Esophagus muscularis mucosa (tissue), 4 donors: ENCODE measurements around the gene BTD. TPM values are rescaled to one million over a fixed set of nuclear protein-coding genes. Genes with fewer than 3 reads are reported as not detected.
A peak's percentile ranks its signal among the peaks of the same experiment; 100 is the strongest.

Experiments
- DNase-seq: peaks from one replicate; pipeline ENCODE4 v3.0.0-alpha.2; 2017; ENCODE audit errors: extremely low spot score
- H3K27ac ChIP-seq, 4 donors: fragments of 200-600 bp; sonication (generic); replicated peaks in 1 of 4; 1 replicate in 3 of 4; 2 replicates in 1 of 4; pipeline ENCODE4 v1.5.1; 2016 to 2019; ENCODE audit warnings: mild to moderate bottlenecking in 1 of 4
- H3K27me3 ChIP-seq, 4 donors: fragments of 200-600 bp; sonication (generic); one replicate each; pipeline versions ENCODE4 v1.5.1 to v1.6.0; 2016 to 2019
- H3K36me3 ChIP-seq, 4 donors: fragments of 200-600 bp; sonication (generic); one replicate each; pipeline ENCODE4 v1.5.1; 2016 to 2019
- H3K4me1 ChIP-seq, 4 donors: fragments of 200-600 bp; sonication (generic); one replicate each; pipeline ENCODE4 v1.5.1; 2016 to 2019
- H3K4me3 ChIP-seq, 4 donors: fragments of 200-600 bp; sonication (generic); 1 replicate in 2 of 4; 2 replicates in 2 of 4; pipeline ENCODE4 v1.5.1; 2016 to 2019; ENCODE audit warnings: mild to moderate bottlenecking in 4 of 4, moderate library complexity in 1 of 4
- H3K9me3 ChIP-seq, 4 donors: fragments of 200-600 bp; sonication (generic); 1 replicate in 3 of 4; 2 replicates in 1 of 4; pipeline ENCODE4 v1.5.1; 2016 to 2019
- CTCF ChIP-seq, 3 experiments: fragments of 200-600 bp in 2 of 3; fragments of 450-650 bp in 1 of 3; sonication (generic) in 2 of 3; IDR thresholded peaks; one replicate each; pipeline ENCODE4 v1.5.1; 2017 to 2019; ENCODE audit warnings: antibody characterized with exemption in 3 of 3, mild to moderate bottlenecking in 2 of 3, moderate library complexity in 1 of 3
- EP300 ChIP-seq: sonication (generic); formaldehyde crosslinking; IDR thresholded peaks from one replicate; pipeline ENCODE4 v1.6.1; 2017; ENCODE audit warnings: antibody characterized with exemption
- POLR2A ChIP-seq: fragments of 450-650 bp; IDR thresholded peaks from one replicate; pipeline ENCODE4 v1.6.1; 2017; ENCODE audit warnings: antibody characterized with exemption, moderate library complexity, mild to moderate bottlenecking, low read depth
- POLR2AphosphoS5 ChIP-seq, 2 donors: sonication (generic); formaldehyde crosslinking; IDR thresholded peaks; one replicate each; pipeline ENCODE4 v1.6.1; 2017; ENCODE audit warnings: antibody characterized with exemption in 2 of 2
- WGBS: methylation state at CpG from one replicate; pipeline ENCODE4 v1.1.5; 2018; 5-methylcytosine and 5-hydroxymethylcytosine counted together
- intact Hi-C: fragments of 100-400 bp; cut with DNase I; formaldehyde crosslinking; loops from one replicate; pipeline ENCODE4 v1.15.1; 2023
- total RNA-seq, 4 donors: library from RNA; depleted of rRNA; stranded (reverse); fragments of >200 nt; gene quantifications; one replicate each; pipeline versions ENCODE4 v1.1.0 to v1.2.1, GENCODE V29; 2016

The BTD gene
- total RNA-seq, 4 donors from 2014 or later, result 38.5 to 65.2 (median 41.6) TPM

- 90% methylated on average over 2 of the region's 2 CpGs for WGBS
- no peak for DNase-seq
- H3K4me3 ChIP-seq, result no peak overlapping the region
- no peaks in the 10 kb centered on the region for H3K27me3 ChIP-seq
- TF ChIP-seq POLR2A (no peak), EP300 (no peak), CTCF (IDR thresholded peaks at IDR 0.05) (no peak), POLR2AphosphoS5 (IDR thresholded peaks at IDR 0.05) (no peak)
- H3K9me3 ChIP-seq, result no peaks in the 10 kb centered on the region
- peak overlapping the region in 3 of 4 donors; percentile 13 to 50 (median 30) for H3K27ac ChIP-seq
- peaks cover 16 to 72% (median 59%) of the 10 kb centered on the region in 4 donors for H3K4me1 ChIP-seq
- H3K36me3 ChIP-seq, result no peaks in the 10 kb centered on the region
- intact Hi-C loops, result no loop called here
These were observed 4.9 kb downstream of the BTD start for GRCh38 chr3:15606434-15606891.

- H3K27ac ChIP-seq, result peak overlapping the region; percentile 62 to 79 (median 77)
- no peak overlapping the region for H3K4me3 ChIP-seq
- DNase-seq, result no peak
- peaks cover 8 to 83% (median 73%) of the 10 kb centered on the region in 4 donors for H3K4me1 ChIP-seq
- no peaks in the 10 kb centered on the region for H3K9me3 ChIP-seq
- H3K27me3 ChIP-seq, result no peaks in the 10 kb centered on the region
- intact Hi-C loops, result no loop called here
- WGBS, result 80% methylated on average over 4 of the region's 4 CpGs
- no peaks in the 10 kb centered on the region for H3K36me3 ChIP-seq
- no peak for TF ChIP-seq EP300
- peak; percentile 20 to 72 for TF ChIP-seq POLR2AphosphoS5 (IDR thresholded peaks at IDR 0.05)
These were observed 8.7 kb downstream of the BTD start for GRCh38 chr3:15610082-15610759.

- no peaks in the 10 kb centered on the region for H3K9me3 ChIP-seq
- WGBS, result 92% methylated on average over 3 of the region's 3 CpGs
- no peak for DNase-seq
- peak overlapping the region; percentile 62 to 79 (median 77) for H3K27ac ChIP-seq
- TF ChIP-seq POLR2A (no peak), POLR2AphosphoS5 (IDR thresholded peaks at IDR 0.05) (peak in 1 of 2 donors; percentile 13)
- peaks cover 8 to 87% (median 71%) of the 10 kb centered on the region in 4 donors for H3K4me1 ChIP-seq
- no peaks in the 10 kb centered on the region for H3K36me3 ChIP-seq
- intact Hi-C loops, result no loop called here
- H3K4me3 ChIP-seq, result no peak overlapping the region
- H3K27me3 ChIP-seq, result no peaks in the 10 kb centered on the region
These were observed 9.5 kb downstream of the BTD start for GRCh38 chr3:15611018-15611417.

- Histone ChIP-seq H3K9me3 (no peaks in the 10 kb centered on the region), H3K4me1 (peaks cover 5 to 78% (median 62%) of the 10 kb centered on the region in 4 donors), H3K27me3 (no peaks in the 10 kb centered on the region), H3K27ac (peak overlapping the region; percentile 62 to 79 (median 77)), H3K36me3 (no peaks in the 10 kb centered on the region), H3K4me3 (no peak overlapping the region)
- intact Hi-C loops, result no loop called here
- DNase-seq, result no peak
- 48% methylated on average over 1 of the region's 1 CpG for WGBS
- no peak for TF ChIP-seq POLR2A
- TF ChIP-seq EP300, result no peak
- no peak for TF ChIP-seq POLR2AphosphoS5 (IDR thresholded peaks at IDR 0.05)
- TF ChIP-seq CTCF (IDR thresholded peaks at IDR 0.05), result no peak
These were observed 10.5 kb downstream of the BTD start for GRCh38 chr3:15612001-15612400.

GRCh38 chr3:15614958-15615357 lies 13.4 kb downstream of the BTD start:
- Histone ChIP-seq H3K9me3 (peaks cover 0 to 6% (median 3%) of the 10 kb centered on the region in 4 donors), H3K27ac (no peak overlapping the region), H3K27me3 (no peaks in the 10 kb centered on the region), H3K4me3 (no peak overlapping the region), H3K4me1 (peaks cover 5 to 50% (median 41%) of the 10 kb centered on the region in 4 donors), H3K36me3 (no peaks in the 10 kb centered on the region)
- WGBS, result 62% methylated on average over 1 of the region's 1 CpG
- intact Hi-C loops, result no loop called here
- TF ChIP-seq POLR2AphosphoS5 (IDR thresholded peaks at IDR 0.05) (no peak), EP300 (no peak), POLR2A (no peak), CTCF (IDR thresholded peaks at IDR 0.05) (no peak)
- no peak for DNase-seq
